Smooth muscle cell (in vitro differentiated cells): ENCODE data around the gene YTHDF1. TPM values are rescaled to one million over a fixed set of nuclear protein-coding genes. Genes with fewer than 3 reads are reported as not detected.

Experiments used
- DNase-seq: peaks from one replicate; lab custom pipeline; 2025; ENCODE audit not compliant: unreplicated experiment; lab: John Stamatoyannopoulos, UW
- H2AFZ ChIP-seq: fragments of 200-600 bp; sonication (generic); 2 replicates; pipeline ENCODE4 v1.6.0; 2016; ENCODE audit warnings: antibody characterized with exemption, low read depth, mild to moderate bottlenecking
- H3F3A ChIP-seq: fragments of 200-600 bp; sonication (generic); 2 replicates; pipeline ENCODE4 v1.6.0; 2017; ENCODE audit warnings: antibody characterized with exemption, low read depth
- H3K27ac ChIP-seq: fragments of 200-600 bp; sonication (generic); 2 replicates; pipeline ENCODE4 v1.5.1; 2016; ENCODE audit warnings: low read depth, mild to moderate bottlenecking
- H3K27me3 ChIP-seq: fragments of 200-600 bp; sonication (generic); 2 replicates; pipeline ENCODE4 v1.6.1; 2016; ENCODE audit warnings: low read depth, mild to moderate bottlenecking
- H3K36me3 ChIP-seq: fragments of 200-600 bp; sonication (generic); 2 replicates; pipeline ENCODE4 v1.5.1; 2016; ENCODE audit warnings: low read depth
- H3K4me1 ChIP-seq: fragments of 200-600 bp; sonication (generic); 2 replicates; pipeline ENCODE4 v1.5.1; 2016; ENCODE audit warnings: low read depth
- H3K4me2 ChIP-seq: fragments of 200-600 bp; sonication (generic); 2 replicates; pipeline ENCODE4 v1.6.0; 2016; ENCODE audit warnings: mild to moderate bottlenecking
- H3K4me3 ChIP-seq: fragments of 200-600 bp; sonication (generic); 2 replicates; pipeline ENCODE4 v1.5.1; 2016; ENCODE audit warnings: mild to moderate bottlenecking
- H3K79me2 ChIP-seq: fragments of 200-600 bp; sonication (generic); 2 replicates; pipeline ENCODE4 v1.6.0; 2016; ENCODE audit warnings: low read depth, mild to moderate bottlenecking
- H3K9ac ChIP-seq: fragments of 200-600 bp; sonication (generic); 2 replicates; pipeline ENCODE4 v1.6.0; 2016; ENCODE audit warnings: low read depth
- H3K9me3 ChIP-seq: fragments of 200-600 bp; sonication (generic); replicated peaks from 2 replicates; pipeline ENCODE4 v1.5.1; 2016; ENCODE audit warnings: low read depth
- H4K20me1 ChIP-seq: fragments of 200-600 bp; sonication (generic); 2 replicates; pipeline ENCODE4 v1.6.0; 2016; ENCODE audit warnings: low read depth
- WGBS: methylation state at CpG from one replicate; pipeline ENCODE4 v1.1.7; 2016; ENCODE audit warnings: low lambda C conversion rate; 5-methylcytosine and 5-hydroxymethylcytosine counted together
- polyA plus RNA-seq: library from polyadenylated mRNA; unstranded; fragments of >200 nt; fragmentation: Nextera tagmentation; extraction: Ambion mirVana; gene quantifications from 2 replicates; pipeline ENCODE4 v1.2.1, GENCODE V29; 2016
- total RNA-seq: library from RNA; depleted of rRNA; stranded (reverse); fragments of >200 nt; gene quantifications from 2 replicates; pipeline ENCODE4 v1.2.3, GENCODE V29; 2014
- TF ChIP-seq, protein P1 (sequence below): fragments of 200-600 bp; sonication (generic); IDR thresholded peaks from 2 replicates; pipeline ENCODE4 v1.5.1; 2017; ENCODE audit warnings: borderline replicate concordance, mild to moderate bottlenecking, antibody characterized with exemption; ENCODE audit not compliant: insufficient read depth, poor library complexity, severe bottlenecking

YTHDF1 gene
- total and polyA plus RNA-seq, 2 experiments from 2014 or later = 28.2 to 35.8 TPM

DNA sequence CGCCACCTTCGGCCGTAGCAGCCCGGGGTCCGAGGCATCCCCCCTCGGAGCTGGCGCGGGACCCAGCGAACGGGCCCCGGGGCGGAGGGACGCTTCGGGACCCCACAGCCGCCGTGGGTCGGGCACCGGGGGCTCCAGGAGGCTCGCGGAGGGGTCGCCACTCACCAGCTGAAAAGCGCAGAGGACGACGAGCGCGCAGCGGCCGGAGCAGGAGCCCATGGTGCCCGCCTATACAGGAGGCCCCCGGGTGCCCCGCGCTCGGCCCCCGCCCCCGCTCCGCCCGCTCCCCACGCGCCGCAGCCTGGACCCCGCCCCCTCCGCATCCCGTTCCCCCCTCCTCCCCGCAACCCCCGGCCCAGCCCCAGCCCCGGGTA lies 38.3 kb upstream of the YTHDF1 start, which contains the start of gene NKAIN4:
TSS of gene NKAIN4 (minus strand) at position 232 of the 374 bp plus-strand sequence. CDS start at position 219, 13 bp downstream.
- H2AFZ ChIP-seq = peak within 1 kb of the TSS; percentile 74
- H3K9me3 ChIP-seq = no peaks in the 10 kb centered on the region
- no peaks in the 10 kb centered on the region for H3K79me2 ChIP-seq
- TF ChIP-seq, protein P1, sequence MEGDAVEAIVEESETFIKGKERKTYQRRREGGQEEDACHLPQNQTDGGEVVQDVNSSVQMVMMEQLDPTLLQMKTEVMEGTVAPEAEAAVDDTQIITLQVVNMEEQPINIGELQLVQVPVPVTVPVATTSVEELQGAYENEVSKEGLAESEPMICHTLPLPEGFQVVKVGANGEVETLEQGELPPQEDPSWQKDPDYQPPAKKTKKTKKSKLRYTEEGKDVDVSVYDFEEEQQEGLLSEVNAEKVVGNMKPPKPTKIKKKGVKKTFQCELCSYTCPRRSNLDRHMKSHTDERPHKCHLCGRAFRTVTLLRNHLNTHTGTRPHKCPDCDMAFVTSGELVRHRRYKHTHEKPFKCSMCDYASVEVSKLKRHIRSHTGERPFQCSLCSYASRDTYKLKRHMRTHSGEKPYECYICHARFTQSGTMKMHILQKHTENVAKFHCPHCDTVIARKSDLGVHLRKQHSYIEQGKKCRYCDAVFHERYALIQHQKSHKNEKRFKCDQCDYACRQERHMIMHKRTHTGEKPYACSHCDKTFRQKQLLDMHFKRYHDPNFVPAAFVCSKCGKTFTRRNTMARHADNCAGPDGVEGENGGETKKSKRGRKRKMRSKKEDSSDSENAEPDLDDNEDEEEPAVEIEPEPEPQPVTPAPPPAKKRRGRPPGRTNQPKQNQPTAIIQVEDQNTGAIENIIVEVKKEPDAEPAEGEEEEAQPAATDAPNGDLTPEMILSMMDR = no peak
- WGBS = under 1% methylated on average over 24 of the region's 46 CpGs
- H3K36me3 ChIP-seq = no peaks in the 10 kb centered on the region
- peaks cover 29% of the 10 kb centered on the region for H3K27me3 ChIP-seq
- peak within 1 kb of the TSS; percentile 94 for H3K4me2 ChIP-seq
- peak within 1 kb of the TSS; percentile 58 for H3K4me3 ChIP-seq
- H3K9ac ChIP-seq = no peak within 1 kb of the TSS
- H3K27ac ChIP-seq = no peak within 1 kb of the TSS
- peaks cover 23% of the 10 kb centered on the region for H3K4me1 ChIP-seq
- no peak for DNase-seq
- no peaks in the 10 kb centered on the region for H4K20me1 ChIP-seq
- no peaks in the 10 kb centered on the region for H3F3A ChIP-seq

GRCh38 chr20:63253438-63254231 lies 37.7 kb upstream of the YTHDF1 start:
- Histone ChIP-seq H3K9ac (no peak overlapping the region), H3K36me3 (no peaks in the 10 kb centered on the region), H2AFZ (peak overlapping the region; percentile 74)

DNA sequence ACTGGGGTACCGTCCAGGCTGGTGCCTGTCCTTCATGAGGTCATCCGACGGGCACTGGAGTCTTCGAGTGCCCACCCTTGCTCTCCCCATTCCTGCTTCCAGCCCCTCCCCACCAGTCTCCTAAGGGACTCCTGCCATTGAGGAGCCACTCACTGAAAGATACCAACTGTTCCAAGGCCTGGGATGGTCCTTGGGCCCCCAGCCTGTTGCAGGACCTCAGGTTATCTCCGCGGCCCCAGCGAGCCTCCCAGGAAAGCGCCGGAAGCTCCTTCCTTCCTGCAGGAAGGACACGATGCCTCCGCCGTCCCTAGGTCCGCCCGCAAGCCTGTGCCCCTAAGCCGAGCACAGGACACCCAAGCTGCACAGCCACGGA lies 37.1 kb upstream of the YTHDF1 start:
- peaks cover 23% of the 10 kb centered on the region for H3K4me1 ChIP-seq
- H3K9ac ChIP-seq = no peak overlapping the region
- peak overlapping the region; percentile 58 for H3K4me3 ChIP-seq
- H3K27ac ChIP-seq = no peak overlapping the region
- no peaks in the 10 kb centered on the region for H3K9me3 ChIP-seq
- TF ChIP-seq, protein P1 = no peak
- H3K27me3 ChIP-seq = peaks cover 29% of the 10 kb centered on the region
- no peak for DNase-seq
- no peaks in the 10 kb centered on the region for H3F3A ChIP-seq
- no peaks in the 10 kb centered on the region for H3K79me2 ChIP-seq
- H3K4me2 ChIP-seq = peak overlapping the region; percentile 94
- no peaks in the 10 kb centered on the region for H3K36me3 ChIP-seq
- no peaks in the 10 kb centered on the region for H4K20me1 ChIP-seq
- 23% methylated on average over 15 of the region's 16 CpGs for WGBS
- H2AFZ ChIP-seq = peak overlapping the region; percentile 74

More at GRCh38 chr20:63253438-63254231, 37.7 kb upstream of the YTHDF1 start:
- WGBS = 3% methylated on average over 51 of the region's 89 CpGs
- H3K4me1 ChIP-seq = peaks cover 23% of the 10 kb centered on the region
- no peak overlapping the region for H3K27ac ChIP-seq
- H3K27me3 ChIP-seq = peaks cover 29% of the 10 kb centered on the region
- peak overlapping the region; percentile 94 for H3K4me2 ChIP-seq
- no peaks in the 10 kb centered on the region for H4K20me1 ChIP-seq
- no peaks in the 10 kb centered on the region for H3K9me3 ChIP-seq
- no peaks in the 10 kb centered on the region for H3K79me2 ChIP-seq
- no peak for DNase-seq
- peak overlapping the region; percentile 58 for H3K4me3 ChIP-seq
- no peaks in the 10 kb centered on the region for H3F3A ChIP-seq
- TF ChIP-seq, protein P1 = no peak
